Erythroblast (primary cell): Measurements from ENCODE around the gene USF2.

ENCODE experiments used
- GATA1 ChIP-seq: IDR thresholded peaks from 2 replicates; pipeline ENCODE4 v1.6.1; 2011; ENCODE audit warnings: low read depth, mild to moderate bottlenecking, control low read depth, low read length, moderate library complexity
- POLR2A ChIP-seq: IDR thresholded peaks from 2 replicates; pipeline ENCODE4 v1.6.1; 2011; ENCODE audit warnings: mild to moderate bottlenecking, low read length

- TF ChIP-seq POLR2A (no peak), GATA1 (no peak)
These were observed 60.6 kb downstream of the USF2 start for GRCh38 chr19:35329323-35329722.
